ENCODE data around the gene NT5M. TPM values are rescaled to one million over a fixed set of nuclear protein-coding genes. Genes with fewer than 3 reads are reported as not detected.
A peak's percentile ranks its signal among the peaks of the same experiment; 100 is the strongest.

The NT5M gene
- total RNA-seq, 1 donor from 2014 or later = 4.2 TPM

DNA sequence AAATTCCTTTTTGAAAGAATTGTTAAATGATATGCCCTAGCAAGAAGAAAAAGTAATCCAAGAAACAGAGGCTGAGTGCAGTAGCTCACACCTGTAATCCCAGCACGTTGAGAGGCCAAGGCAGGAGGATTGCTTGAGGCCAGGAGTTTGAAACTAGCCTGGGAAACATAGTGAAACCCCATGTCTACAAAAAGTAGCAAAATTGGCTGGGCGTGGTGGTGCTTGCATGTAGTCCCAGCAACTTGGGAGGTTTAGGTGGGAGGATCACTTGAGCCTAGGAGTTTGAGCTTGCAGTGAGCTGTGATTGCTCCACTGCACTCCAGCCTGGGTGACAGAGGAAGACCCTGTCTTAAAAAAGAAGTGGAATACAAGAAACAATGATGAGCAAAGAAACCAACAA, 56.1 kb downstream of the NT5M start:
- no peak overlapping the region for H3K4me3 ChIP-seq (ENCODE audit: low read length in 3 of 3)
- H3K9ac ChIP-seq (ENCODE audit: low read depth in 1 of 3, low read length in 3 of 3) = no peak overlapping the region
- H3K27me3 ChIP-seq (ENCODE audit: control insufficient read depth in 3 of 3, insufficient read depth in 3 of 3, low read length in 3 of 3) = peaks cover 5% of the 10 kb centered on the region in 3 donors
- peaks cover 7 to 16% (median 9%) of the 10 kb centered on the region in 3 donors for H3K4me1 ChIP-seq (ENCODE audit: control insufficient read depth in 3 of 3, insufficient read depth in 3 of 3, low read length in 3 of 3)
- no peaks in the 10 kb centered on the region for H3K9me3 ChIP-seq (ENCODE audit: control insufficient read depth in 3 of 3, low read length in 3 of 3)
- no peaks in the 10 kb centered on the region for H3K36me3 ChIP-seq (ENCODE audit: control insufficient read depth in 3 of 3, insufficient read depth in 3 of 3, low read length in 3 of 3)
- H3K27ac ChIP-seq (ENCODE audit: low read depth, low read length) = no peak overlapping the region

DNA sequence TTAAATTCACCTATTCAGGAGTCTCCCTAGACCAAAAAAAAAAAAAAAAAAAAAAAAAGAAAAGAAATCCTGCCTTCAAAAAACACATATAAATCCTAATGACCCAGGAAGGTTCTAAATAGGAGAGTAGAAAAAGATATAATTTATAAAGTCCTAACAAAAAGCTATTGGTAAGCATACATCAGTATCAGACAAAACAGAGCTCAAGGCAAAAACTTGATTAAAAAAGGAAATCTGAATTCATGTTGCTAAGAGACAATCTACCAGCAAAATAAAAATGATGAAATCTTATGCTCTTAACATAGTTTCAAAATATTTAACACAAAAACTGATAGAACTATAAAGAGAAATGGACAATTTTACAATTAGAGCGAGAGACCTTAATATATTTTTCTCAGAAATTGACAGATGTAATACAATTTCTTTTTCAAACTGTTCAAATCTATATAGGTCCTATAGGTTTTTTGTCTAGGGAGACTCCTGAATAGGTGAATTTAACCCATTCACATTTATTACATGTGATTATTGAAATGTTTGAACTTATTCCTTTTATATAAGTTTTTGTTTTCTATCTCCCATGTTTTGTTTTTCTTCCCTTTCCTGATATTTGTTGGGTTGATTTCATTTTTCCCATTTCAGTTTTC, 57.0 kb downstream of the NT5M start:
- no peak overlapping the region for H3K9ac ChIP-seq (ENCODE audit: low read depth in 1 of 3, low read length in 3 of 3)
- peaks cover 4 to 5% (median 5%) of the 10 kb centered on the region in 3 donors for H3K27me3 ChIP-seq (ENCODE audit: control insufficient read depth in 3 of 3, insufficient read depth in 3 of 3, low read length in 3 of 3)
- H3K27ac ChIP-seq (ENCODE audit: low read depth, low read length) = no peak overlapping the region
- H3K4me1 ChIP-seq (ENCODE audit: control insufficient read depth in 3 of 3, insufficient read depth in 3 of 3, low read length in 3 of 3) = peaks cover 11 to 13% (median 11%) of the 10 kb centered on the region in 3 donors
- no peaks in the 10 kb centered on the region for H3K9me3 ChIP-seq (ENCODE audit: control insufficient read depth in 3 of 3, low read length in 3 of 3)
- no peak overlapping the region for H3K4me3 ChIP-seq (ENCODE audit: low read length in 3 of 3)
- H3K36me3 ChIP-seq (ENCODE audit: control insufficient read depth in 3 of 3, insufficient read depth in 3 of 3, low read length in 3 of 3) = no peaks in the 10 kb centered on the region

DNA sequence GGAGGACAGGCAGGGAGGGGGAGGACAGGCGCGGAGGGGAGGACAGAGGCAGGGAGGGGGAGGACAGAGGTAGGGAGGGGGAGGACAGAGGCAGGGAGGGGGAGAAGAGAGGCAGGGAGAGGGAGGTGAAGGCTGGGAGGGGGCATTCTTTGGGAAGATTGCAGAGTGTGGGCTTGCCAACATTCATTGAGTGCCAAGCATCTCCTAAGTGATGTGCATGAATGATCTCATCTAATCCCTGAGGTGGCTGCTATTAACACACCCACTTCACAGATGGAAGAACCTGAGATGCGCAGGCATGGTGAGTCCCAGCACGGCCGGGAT, 58.3 kb downstream of the NT5M start:
- H3K27ac ChIP-seq (ENCODE audit: low read depth, low read length) = peak overlapping the region; percentile 54
- no peak overlapping the region for H3K9ac ChIP-seq (ENCODE audit: low read depth in 1 of 3, low read length in 3 of 3)
- H3K36me3 ChIP-seq (ENCODE audit: control insufficient read depth in 3 of 3, insufficient read depth in 3 of 3, low read length in 3 of 3) = no peaks in the 10 kb centered on the region
- H3K4me1 ChIP-seq (ENCODE audit: control insufficient read depth in 3 of 3, insufficient read depth in 3 of 3, low read length in 3 of 3) = peaks cover 9 to 11% (median 11%) of the 10 kb centered on the region in 3 donors
- H3K9me3 ChIP-seq (ENCODE audit: control insufficient read depth in 3 of 3, low read length in 3 of 3) = no peaks in the 10 kb centered on the region
- H3K4me3 ChIP-seq (ENCODE audit: low read length in 3 of 3) = no peak overlapping the region
- peaks cover under 1 to 13% (median 5%) of the 10 kb centered on the region in 3 donors for H3K27me3 ChIP-seq (ENCODE audit: control insufficient read depth in 3 of 3, insufficient read depth in 3 of 3, low read length in 3 of 3)

DNA sequence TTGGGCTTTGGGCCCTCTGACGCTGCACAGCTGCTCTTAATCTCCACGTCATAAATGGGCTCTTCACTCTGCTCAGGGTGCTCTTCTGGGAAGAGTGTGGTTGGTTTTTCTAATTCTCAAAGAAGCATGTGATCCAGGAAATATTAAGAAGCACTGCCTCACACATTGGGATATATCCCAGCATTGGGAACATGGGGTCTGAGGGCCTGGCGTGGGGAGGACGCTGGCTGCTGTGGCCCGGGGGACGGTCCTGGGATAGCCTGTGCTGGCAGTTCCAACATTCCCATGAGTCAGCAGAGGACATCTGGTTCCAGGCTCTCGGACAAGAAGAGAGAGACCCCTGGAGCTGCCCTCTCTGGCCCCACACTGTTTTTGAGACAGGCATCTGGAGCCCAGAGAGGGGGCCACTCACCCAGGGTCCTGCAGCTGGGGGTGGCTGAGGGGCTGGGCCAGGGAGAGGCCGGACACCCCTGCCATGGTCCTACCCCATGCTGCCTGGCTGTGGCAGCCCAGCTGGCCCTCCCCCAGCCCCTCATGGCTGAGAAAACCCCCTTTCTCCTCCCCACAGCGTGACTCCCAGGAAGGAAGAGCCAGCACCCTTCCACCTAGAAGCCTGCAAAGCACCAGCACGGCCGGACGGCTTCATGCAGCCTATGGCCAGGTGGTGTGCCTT, 58.8 kb downstream of the NT5M start:
- peak overlapping the region; percentile 54 for H3K27ac ChIP-seq (ENCODE audit: low read depth, low read length)
- H3K9ac ChIP-seq (ENCODE audit: low read depth in 1 of 3, low read length in 3 of 3) = no peak overlapping the region
- no peaks in the 10 kb centered on the region for H3K9me3 ChIP-seq (ENCODE audit: control insufficient read depth in 3 of 3, low read length in 3 of 3)
- H3K4me1 ChIP-seq (ENCODE audit: control insufficient read depth in 3 of 3, insufficient read depth in 3 of 3, low read length in 3 of 3) = peaks cover 9 to 15% (median 11%) of the 10 kb centered on the region in 3 donors
- no peak overlapping the region for H3K4me3 ChIP-seq (ENCODE audit: low read length in 3 of 3)
- H3K36me3 ChIP-seq (ENCODE audit: control insufficient read depth in 3 of 3, insufficient read depth in 3 of 3, low read length in 3 of 3) = no peaks in the 10 kb centered on the region
- H3K27me3 ChIP-seq (ENCODE audit: control insufficient read depth in 3 of 3, insufficient read depth in 3 of 3, low read length in 3 of 3) = peaks cover 5 to 17% (median 6%) of the 10 kb centered on the region in 3 donors

DNA sequence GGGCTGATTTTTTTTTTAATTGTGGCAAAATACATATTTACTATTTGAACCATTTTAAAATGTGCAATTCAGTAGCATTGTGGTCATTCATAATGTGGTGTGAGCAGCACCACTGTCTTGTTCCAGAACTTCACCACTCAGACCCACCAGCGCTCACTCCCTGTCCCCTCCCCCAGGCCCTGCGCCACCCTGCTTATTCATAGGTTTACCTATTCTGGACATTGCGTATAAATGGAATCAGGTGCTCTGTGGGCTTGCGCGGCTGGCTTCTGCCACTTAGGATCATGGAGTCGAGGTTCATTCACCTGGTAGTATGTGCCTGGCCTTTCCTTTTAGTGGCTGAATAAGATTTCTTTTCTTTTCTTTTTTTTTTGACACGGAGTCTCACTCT, 59.4 kb downstream of the NT5M start:
- H3K9ac ChIP-seq (ENCODE audit: low read depth in 1 of 3, low read length in 3 of 3) = no peak overlapping the region
- H3K27me3 ChIP-seq (ENCODE audit: control insufficient read depth in 3 of 3, insufficient read depth in 3 of 3, low read length in 3 of 3) = peaks cover 5 to 18% (median 10%) of the 10 kb centered on the region in 3 donors
- H3K27ac ChIP-seq (ENCODE audit: low read depth, low read length) = peak overlapping the region; percentile 54
- no peaks in the 10 kb centered on the region for H3K9me3 ChIP-seq (ENCODE audit: control insufficient read depth in 3 of 3, low read length in 3 of 3)
- H3K4me3 ChIP-seq (ENCODE audit: low read length in 3 of 3) = no peak overlapping the region
- no peaks in the 10 kb centered on the region for H3K36me3 ChIP-seq (ENCODE audit: control insufficient read depth in 3 of 3, insufficient read depth in 3 of 3, low read length in 3 of 3)
- peaks cover 9 to 19% (median 11%) of the 10 kb centered on the region in 3 donors for H3K4me1 ChIP-seq (ENCODE audit: control insufficient read depth in 3 of 3, insufficient read depth in 3 of 3, low read length in 3 of 3)

DNA sequence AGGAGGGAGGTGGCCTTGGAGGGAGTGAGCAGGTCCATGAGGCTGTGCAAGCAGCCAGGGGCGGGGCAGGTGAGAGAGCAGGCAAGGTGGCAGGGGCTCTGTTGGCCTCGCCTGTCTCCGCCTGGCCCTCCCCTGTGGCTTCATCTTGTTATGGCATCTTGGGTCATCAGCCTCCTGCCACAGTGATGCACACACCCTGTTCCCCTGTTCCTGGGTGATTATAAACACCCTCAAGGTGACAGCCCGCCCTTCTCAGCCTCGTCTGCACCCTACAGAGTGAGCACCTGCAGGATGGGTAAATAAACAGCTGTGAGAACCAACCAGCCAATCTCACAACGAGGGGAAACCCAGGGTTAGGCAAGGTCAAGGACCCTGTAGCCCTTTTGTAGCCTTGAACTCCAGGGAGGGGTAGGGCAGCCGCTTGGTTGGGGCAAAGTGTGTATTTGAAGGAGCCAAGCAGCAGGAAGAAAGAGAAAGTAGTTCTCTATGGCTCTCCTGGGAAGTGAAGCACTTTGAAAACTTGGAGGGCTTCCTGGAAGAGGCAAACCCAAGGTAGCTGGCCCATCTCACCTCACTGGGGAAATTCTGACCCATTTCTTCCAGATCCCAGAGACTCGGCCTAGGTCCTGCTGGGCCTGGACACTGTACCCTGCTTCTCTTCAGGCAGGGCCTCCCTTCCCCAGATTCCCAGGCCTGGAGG, 60.6 kb downstream of the NT5M start:
- Histone ChIP-seq H3K27ac (ENCODE audit: low read depth, low read length) (peak overlapping the region; percentile 33), H3K36me3 (ENCODE audit: control insufficient read depth in 3 of 3, insufficient read depth in 3 of 3, low read length in 3 of 3) (no peaks in the 10 kb centered on the region), H3K9ac (ENCODE audit: low read depth in 1 of 3, low read length in 3 of 3) (no peak overlapping the region), H3K9me3 (ENCODE audit: control insufficient read depth in 3 of 3, low read length in 3 of 3) (no peaks in the 10 kb centered on the region), H3K4me1 (ENCODE audit: control insufficient read depth in 3 of 3, insufficient read depth in 3 of 3, low read length in 3 of 3) (peaks cover 9 to 19% (median 11%) of the 10 kb centered on the region in 3 donors), H3K4me3 (ENCODE audit: low read length in 3 of 3) (no peak overlapping the region), H3K27me3 (ENCODE audit: control insufficient read depth in 3 of 3, insufficient read depth in 3 of 3, low read length in 3 of 3) (peaks cover 5 to 18% (median 10%) of the 10 kb centered on the region in 3 donors)

DNA sequence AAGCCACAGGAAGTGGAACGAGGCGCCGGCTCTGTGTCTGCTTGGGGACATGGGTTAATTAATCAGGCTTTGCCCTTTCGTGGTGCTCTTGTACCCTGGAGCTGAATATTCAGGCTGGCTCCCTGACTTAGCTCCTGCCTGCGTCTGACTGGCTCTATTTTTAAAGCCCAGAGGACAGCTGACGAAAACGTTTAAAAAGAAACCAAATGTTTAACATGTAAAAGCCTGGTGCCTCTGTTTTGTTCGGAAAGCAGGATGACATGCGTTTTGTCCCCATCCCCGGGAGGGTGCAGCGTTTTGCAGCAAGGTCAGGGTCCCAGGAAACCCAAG, 61.1 kb downstream of the NT5M start:
- peaks cover 9 to 19% (median 11%) of the 10 kb centered on the region in 3 donors for H3K4me1 ChIP-seq (ENCODE audit: control insufficient read depth in 3 of 3, insufficient read depth in 3 of 3, low read length in 3 of 3)
- no peak overlapping the region for H3K9ac ChIP-seq (ENCODE audit: low read depth in 1 of 3, low read length in 3 of 3)
- H3K4me3 ChIP-seq (ENCODE audit: low read length in 3 of 3) = no peak overlapping the region
- peak overlapping the region; percentile 33 for H3K27ac ChIP-seq (ENCODE audit: low read depth, low read length)
- H3K9me3 ChIP-seq (ENCODE audit: control insufficient read depth in 3 of 3, low read length in 3 of 3) = no peaks in the 10 kb centered on the region
- H3K36me3 ChIP-seq (ENCODE audit: control insufficient read depth in 3 of 3, insufficient read depth in 3 of 3, low read length in 3 of 3) = no peaks in the 10 kb centered on the region
- H3K27me3 ChIP-seq (ENCODE audit: control insufficient read depth in 3 of 3, insufficient read depth in 3 of 3, low read length in 3 of 3) = peaks cover 5 to 18% (median 10%) of the 10 kb centered on the region in 3 donors

DNA sequence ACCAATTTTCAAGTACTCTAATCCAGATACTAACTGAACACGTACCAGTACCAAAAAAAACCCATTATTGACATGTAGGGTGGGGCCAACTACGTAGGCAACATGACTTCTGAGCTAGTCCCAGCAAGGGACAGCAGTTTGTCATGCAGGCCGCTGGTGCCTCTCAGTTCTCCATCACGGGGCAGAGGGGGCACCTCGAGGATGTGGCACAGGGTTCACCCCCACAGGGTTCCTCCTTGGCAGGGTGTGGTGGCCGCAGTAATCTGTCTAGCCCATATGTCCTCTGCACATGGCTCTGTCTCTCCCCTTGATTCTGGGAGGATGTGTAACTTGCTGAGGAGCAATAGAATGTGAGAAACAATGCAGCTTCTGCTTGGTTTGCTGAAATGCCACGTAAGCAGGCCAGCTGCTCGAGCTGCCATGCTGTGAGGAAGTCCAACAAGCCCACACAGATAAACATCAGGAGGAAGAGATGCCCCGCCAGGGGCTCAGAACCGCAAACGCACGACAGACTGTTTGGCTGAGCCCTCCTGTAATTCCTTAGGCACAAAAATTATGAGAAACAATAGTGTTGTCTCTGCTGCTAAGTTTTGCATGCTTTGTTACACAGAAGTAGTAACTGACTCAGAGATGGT, 62.4 kb downstream of the NT5M start:
- Histone ChIP-seq H3K27ac (ENCODE audit: low read depth, low read length) (no peak overlapping the region), H3K4me1 (ENCODE audit: control insufficient read depth in 3 of 3, insufficient read depth in 3 of 3, low read length in 3 of 3) (peaks cover 9 to 19% (median 11%) of the 10 kb centered on the region in 3 donors), H3K27me3 (ENCODE audit: control insufficient read depth in 3 of 3, insufficient read depth in 3 of 3, low read length in 3 of 3) (peaks cover 5 to 18% (median 10%) of the 10 kb centered on the region in 3 donors), H3K4me3 (ENCODE audit: low read length in 3 of 3) (no peak overlapping the region), H3K36me3 (ENCODE audit: control insufficient read depth in 3 of 3, insufficient read depth in 3 of 3, low read length in 3 of 3) (no peaks in the 10 kb centered on the region), H3K9ac (ENCODE audit: low read depth in 1 of 3, low read length in 3 of 3) (no peak overlapping the region), H3K9me3 (ENCODE audit: control insufficient read depth in 3 of 3, low read length in 3 of 3) (no peaks in the 10 kb centered on the region)

DNA sequence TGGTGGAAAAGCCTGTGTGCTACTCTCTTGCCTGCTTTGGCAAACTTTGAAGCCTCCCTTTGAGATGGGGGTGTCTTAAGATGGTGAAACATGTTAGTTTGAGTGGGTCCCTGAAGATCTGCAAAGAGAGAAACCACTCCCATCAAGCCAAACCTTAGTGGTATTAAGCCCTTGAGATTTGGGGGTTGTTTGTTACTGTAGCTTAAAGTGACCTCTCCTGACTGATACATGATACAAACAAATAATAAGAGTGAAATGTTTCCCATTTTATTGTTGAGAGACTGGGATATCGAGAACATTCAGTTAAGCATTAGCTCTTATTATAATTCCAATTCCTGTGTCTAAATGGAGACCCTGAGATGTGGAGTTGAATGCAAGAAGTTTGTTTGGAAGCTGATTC, 63.1 kb downstream of the NT5M start:
- Histone ChIP-seq H3K27ac (ENCODE audit: low read depth, low read length) (no peak overlapping the region), H3K4me3 (ENCODE audit: low read length in 3 of 3) (no peak overlapping the region), H3K9me3 (ENCODE audit: control insufficient read depth in 3 of 3, low read length in 3 of 3) (no peaks in the 10 kb centered on the region), H3K4me1 (ENCODE audit: control insufficient read depth in 3 of 3, insufficient read depth in 3 of 3, low read length in 3 of 3) (peaks cover 9 to 19% (median 11%) of the 10 kb centered on the region in 3 donors), H3K9ac (ENCODE audit: low read depth in 1 of 3, low read length in 3 of 3) (no peak overlapping the region), H3K36me3 (ENCODE audit: control insufficient read depth in 3 of 3, insufficient read depth in 3 of 3, low read length in 3 of 3) (no peaks in the 10 kb centered on the region), H3K27me3 (ENCODE audit: control insufficient read depth in 3 of 3, insufficient read depth in 3 of 3, low read length in 3 of 3) (peaks cover 5 to 18% (median 10%) of the 10 kb centered on the region in 3 donors)
